Endothelial cell of umbilical vein (primary cell): ENCODE measurements around the gene GRB2. TPM values are rescaled to one million over a fixed set of nuclear protein-coding genes. Genes with fewer than 3 reads are reported as not detected.

Experiments
- BruUV-seq: library from RNA; stranded (reverse); fragments of 400-500 nt; replicated peaks from 2 replicates; lab custom pipeline; 2021; lab: Mats Ljungman, UMichigan
- CTCF ChIA-PET: fragments of 300-600, 350-600 bp; sonication (Branson Sonifier 250); formaldehyde crosslinking; loops from one replicate; lab custom pipeline; 2021; ENCODE audit warnings: antibody characterized with exemption, inconsistent platforms; lab: Charles Lee
- POLR2A ChIA-PET: fragments of 300-600, 350-600 bp; sonication (Branson Sonifier 250); formaldehyde crosslinking; loops from one replicate; lab custom pipeline; 2021; ENCODE audit warnings: antibody characterized with exemption, inconsistent platforms; lab: Charles Lee
- DNase-seq: peaks from one replicate; pipeline ENCODE4 v3.0.0-alpha.2; 2011; ENCODE audit warnings: low read depth, low spot score
- FAIRE-seq: peaks from 2 replicates; lab custom pipeline; 2011; peaks lifted over from hg19 to GRCh38; lab: Jason Lieb, UNC
- H2AFZ ChIP-seq: 2 replicates; pipeline ENCODE4 v1.6.0; 2012; ENCODE audit warnings: low read depth, low read length, control low read depth, inconsistent platforms
- H3K27ac ChIP-seq: 2 replicates; pipeline ENCODE4 v1.5.1; 2011; ENCODE audit warnings: low read depth, mild to moderate bottlenecking, control low read depth, low read length, moderate library complexity; ENCODE audit not compliant: insufficient read depth
- H3K27me3 ChIP-seq, 2 experiments: 2 replicates each; pipeline versions ENCODE4 v1.6.0 to v1.6.1; 2011; ENCODE audit warnings: low read length in 2 of 2, mixed read lengths in 1 of 2; ENCODE audit not compliant: control insufficient read depth in 2 of 2, insufficient read depth in 2 of 2
- H3K36me3 ChIP-seq, 2 experiments: 2 replicates in 1 of 2; 3 replicates in 1 of 2; pipeline ENCODE4 v1.5.1; 2011; ENCODE audit warnings: low read length in 2 of 2, mild to moderate bottlenecking in 1 of 2, moderate library complexity in 1 of 2; ENCODE audit not compliant: control insufficient read depth in 2 of 2, insufficient read depth in 2 of 2; ENCODE audit errors: extremely low read depth in 1 of 2
- H3K4me1 ChIP-seq: 3 replicates; pipeline ENCODE4 v1.5.1; 2011; ENCODE audit warnings: mild to moderate bottlenecking, low read length; ENCODE audit not compliant: control insufficient read depth, insufficient read depth; ENCODE audit errors: extremely low read depth
- H3K4me2 ChIP-seq: 2 replicates; pipeline ENCODE4 v1.6.1; 2011; ENCODE audit warnings: low read length, control low read depth, mixed read lengths; ENCODE audit not compliant: insufficient read depth
- H3K4me3 ChIP-seq, 3 experiments: fragments of 200-600 bp in 1 of 3; sonication (generic), shearing (Covaris generic) in 1 of 3; replicated peaks in 1 of 3; 2 replicates each; pipeline ENCODE4 v1.5.1; 2011 to 2016; ENCODE audit warnings: control low read depth in 3 of 3, low read length in 3 of 3, mild to moderate bottlenecking in 2 of 3, inconsistent platforms in 1 of 3, low read depth in 1 of 3, moderate library complexity in 1 of 3; ENCODE audit not compliant: insufficient read depth in 1 of 3
- H3K79me2 ChIP-seq: 2 replicates; pipeline ENCODE4 v1.6.0; 2012; ENCODE audit warnings: low read length, inconsistent platforms; ENCODE audit not compliant: control insufficient read depth, insufficient read depth
- H3K9ac ChIP-seq: replicated peaks from 2 replicates; pipeline ENCODE3; 2011; ENCODE audit warnings: low read length, control low read depth; ENCODE audit not compliant: insufficient read depth; ENCODE audit errors: extremely low read depth
- H3K9me1 ChIP-seq: replicated peaks from 3 replicates; pipeline ENCODE4 v1.6.0; 2011; ENCODE audit warnings: mild to moderate bottlenecking, low read length; ENCODE audit not compliant: control insufficient read depth, insufficient read depth; ENCODE audit errors: extremely low read depth
- H3K9me3 ChIP-seq: replicated peaks from 2 replicates; pipeline ENCODE4 v1.5.1; 2012; ENCODE audit warnings: low read length, inconsistent platforms; ENCODE audit not compliant: control insufficient read depth, insufficient read depth
- H4K20me1 ChIP-seq: replicated peaks from 2 replicates; pipeline ENCODE3; 2011; ENCODE audit warnings: mild to moderate bottlenecking, low read length; ENCODE audit not compliant: control insufficient read depth, insufficient read depth; ENCODE audit errors: extremely low read depth
- EZH2 ChIP-seq: IDR thresholded peaks from 2 replicates; pipeline ENCODE4 v1.6.1; 2012; ENCODE audit warnings: borderline replicate concordance, low read depth, mild to moderate bottlenecking, moderate library complexity, low read length, inconsistent platforms; ENCODE audit not compliant: severe bottlenecking
- FOS ChIP-seq: IDR thresholded peaks from 2 replicates; pipeline ENCODE4 v1.6.1; 2011; ENCODE audit warnings: mild to moderate bottlenecking, low read length, moderate library complexity, borderline replicate concordance; ENCODE audit not compliant: insufficient read depth
- GATA2 ChIP-seq: IDR thresholded peaks from 2 replicates; pipeline ENCODE4 v1.7.0; 2011; ENCODE audit warnings: low read depth, mild to moderate bottlenecking, moderate library complexity, mixed read lengths, low read length; ENCODE audit not compliant: insufficient read length, insufficient read depth
- MYC ChIP-seq: IDR thresholded peaks from one replicate; pipeline ENCODE4 v1.6.1; 2011; ENCODE audit warnings: mild to moderate bottlenecking, low read depth, low read length
- POLR2A ChIP-seq: IDR thresholded peaks from 2 replicates; pipeline ENCODE4 v1.6.1; 2012; ENCODE audit warnings: low read depth, mild to moderate bottlenecking, control low read depth, low read length
- POLR2AphosphoS5 ChIP-seq: IDR thresholded peaks from 2 replicates; pipeline ENCODE4 v1.6.1; 2012; ENCODE audit warnings: low read depth, mild to moderate bottlenecking, control low read depth, low read length, moderate library complexity; ENCODE audit not compliant: insufficient read depth
- dilution Hi-C: fragments of 300-500 bp; cut with MboI; formaldehyde crosslinking; loops from one replicate; pipeline ENCODE4 v1.15.0; 2019; ENCODE audit warnings: low sequenced_read_pairs; ENCODE audit not compliant: extremely low pct_ligation_motif_present
- intact Hi-C: fragments of 100-400 bp; cut with micrococcal nuclease; formaldehyde crosslinking; loops from one replicate; pipeline ENCODE4 v1.10.0; 2022
- polyA plus RNA-seq, 4 experiments: library from polyadenylated mRNA; depleted of rRNA in 3 of 4; stranded (reverse) in 3 of 4; unstranded in 1 of 4; fragments of >200 nt; gene quantifications; 2 replicates each; pipeline versions ENCODE4 v1.2.1 to v1.2.3, GENCODE V29; 2011 to 2012; ENCODE audit warnings: missing spikeins in 1 of 4
- total RNA-seq: library from RNA; stranded (reverse); gene quantifications from 2 replicates; pipeline ENCODE4 v1.2.3, GENCODE V29; 2021
- TF ChIP-seq, protein P1 (sequence below): IDR thresholded peaks from 2 replicates; pipeline ENCODE4 v1.6.1; 2011; ENCODE audit not compliant: insufficient read depth, insufficient read length
- TF ChIP-seq, protein P2 (sequence below), 2 donors: IDR thresholded peaks; 1 replicate in 1 of 2; 2 replicates in 1 of 2; pipeline ENCODE4 v1.5.1; 2011; ENCODE audit warnings: low read length in 2 of 2, mild to moderate bottlenecking in 2 of 2, moderate library complexity in 2 of 2, control low read depth in 1 of 2, inconsistent platforms in 1 of 2, low read depth in 1 of 2; ENCODE audit not compliant: insufficient read depth in 1 of 2; ENCODE audit errors: extremely low read depth in 1 of 2

GRB2 gene
- total and polyA plus RNA-seq, 2 donors (not counting 3 experiments of a cell fraction or from before 2014, with no cell fraction given) = 51.5 to 93.9 TPM

DNA sequence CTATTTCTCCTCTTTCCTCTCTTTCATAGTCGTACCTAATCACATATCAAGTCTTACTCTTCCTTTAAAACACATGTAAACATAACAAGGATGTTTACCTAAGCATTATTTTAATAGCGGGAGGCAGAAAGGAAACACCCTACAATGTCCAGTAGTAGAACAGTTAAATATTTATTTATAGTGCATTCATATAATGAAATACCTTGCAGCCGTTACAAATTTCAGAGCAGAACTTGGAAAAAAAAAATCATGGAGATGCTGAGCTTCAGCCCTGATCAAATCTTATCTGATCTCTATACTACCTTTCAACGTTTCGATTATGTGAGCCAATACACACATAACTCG, 39.6 kb downstream of the GRB2 start:
- Histone ChIP-seq H2AFZ (no peak overlapping the region), H4K20me1 (peaks cover 9% of the 10 kb centered on the region), H3K9me1 (no peaks in the 10 kb centered on the region), H3K27me3 (no peaks in the 10 kb centered on the region), H3K4me3 (no peak overlapping the region), H3K9me3 (no peaks in the 10 kb centered on the region), H3K27ac (no peak overlapping the region), H3K79me2 (peaks cover 91% of the 10 kb centered on the region), H3K4me1 (peaks cover 16% of the 10 kb centered on the region), H3K36me3 (no peaks in the 10 kb centered on the region), H3K4me2 (peak overlapping the region; percentile 15), H3K9ac (no peak overlapping the region)
- intact Hi-C loops (no loop called here), dilution Hi-C loops (no loop called here)
- ChIA-PET CTCF (interaction anchor here (1.3 to 1.6 kb wide), 5 partner anchors 15 to 43 kb away, joined by 3 to 5 read pairs (median 3); no protein-coding TSS in a partner anchor), POLR2A (no interaction called here)
- peak; percentile 20 for DNase-seq
- no peak for TF ChIP-seq MYC
- no peak for TF ChIP-seq FOS
- TF ChIP-seq EZH2 = no peak
- TF ChIP-seq, protein P1, sequence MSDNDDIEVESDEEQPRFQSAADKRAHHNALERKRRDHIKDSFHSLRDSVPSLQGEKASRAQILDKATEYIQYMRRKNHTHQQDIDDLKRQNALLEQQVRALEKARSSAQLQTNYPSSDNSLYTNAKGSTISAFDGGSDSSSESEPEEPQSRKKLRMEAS = no peak
- no peak for FAIRE-seq
- no TSS peak for BruUV-seq

DNA sequence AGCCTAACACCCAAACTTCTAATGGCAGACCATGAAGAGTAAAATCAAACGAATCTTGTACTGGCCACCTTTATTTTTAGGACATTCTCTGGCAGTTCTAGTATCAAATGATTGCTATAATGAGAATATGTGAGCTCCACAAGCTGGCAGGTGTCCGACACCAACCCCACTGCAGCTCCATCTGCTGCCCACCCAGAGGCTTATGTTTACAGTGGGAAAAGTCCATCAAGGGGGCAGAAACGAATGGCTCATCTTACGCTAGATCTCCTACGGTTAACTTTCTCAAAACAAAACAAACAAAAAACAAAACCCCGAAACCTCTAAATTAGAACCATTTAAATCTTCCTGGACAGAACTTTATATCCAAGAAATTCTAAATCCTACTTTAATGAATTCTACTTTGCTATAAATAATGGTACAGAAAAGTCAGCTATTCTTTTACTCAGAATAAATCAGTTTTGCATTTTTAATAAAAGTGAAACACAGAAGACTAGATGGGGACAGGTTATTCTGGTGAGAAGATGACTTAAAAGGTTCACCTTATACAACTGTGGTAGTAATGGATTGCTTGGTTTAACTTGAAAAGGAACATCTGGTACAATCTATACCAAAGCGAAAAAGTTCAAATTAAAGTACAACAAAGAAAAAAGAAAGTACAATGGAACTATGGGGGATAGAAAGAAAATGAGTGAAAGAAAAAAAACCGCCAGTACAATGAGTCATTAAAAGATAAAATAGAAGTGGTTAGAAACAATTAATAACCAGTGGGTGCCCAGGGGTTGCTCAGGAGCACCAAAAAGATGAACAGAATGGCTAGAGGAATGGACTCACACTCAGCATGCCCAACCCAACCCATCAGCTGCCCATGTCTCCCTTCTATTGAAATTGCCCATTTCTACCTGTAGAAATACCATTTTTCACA, 40.2 kb downstream of the GRB2 start:
- H3K36me3 ChIP-seq = no peaks in the 10 kb centered on the region
- H2AFZ ChIP-seq = no peak overlapping the region
- no TSS peak for BruUV-seq
- H3K9me1 ChIP-seq = no peaks in the 10 kb centered on the region
- H3K79me2 ChIP-seq = peaks cover 91% of the 10 kb centered on the region
- dilution Hi-C loops = no loop called here
- peaks cover 16% of the 10 kb centered on the region for H3K4me1 ChIP-seq
- intact Hi-C loops = no loop called here
- no peak overlapping the region for H3K27ac ChIP-seq
- no peak overlapping the region for H3K4me3 ChIP-seq
- H3K9ac ChIP-seq = no peak overlapping the region
- ChIA-PET POLR2A (no interaction called here), CTCF (interaction anchor here (0.6 to 2.5 kb wide), 7 partner anchors 10 to 42 kb away, joined by 3 to 6 read pairs (median 4); no protein-coding TSS in a partner anchor)
- peak overlapping the region; percentile 15 for H3K4me2 ChIP-seq
- FAIRE-seq = no peak
- no peaks in the 10 kb centered on the region for H3K9me3 ChIP-seq
- TF ChIP-seq, protein P2, sequence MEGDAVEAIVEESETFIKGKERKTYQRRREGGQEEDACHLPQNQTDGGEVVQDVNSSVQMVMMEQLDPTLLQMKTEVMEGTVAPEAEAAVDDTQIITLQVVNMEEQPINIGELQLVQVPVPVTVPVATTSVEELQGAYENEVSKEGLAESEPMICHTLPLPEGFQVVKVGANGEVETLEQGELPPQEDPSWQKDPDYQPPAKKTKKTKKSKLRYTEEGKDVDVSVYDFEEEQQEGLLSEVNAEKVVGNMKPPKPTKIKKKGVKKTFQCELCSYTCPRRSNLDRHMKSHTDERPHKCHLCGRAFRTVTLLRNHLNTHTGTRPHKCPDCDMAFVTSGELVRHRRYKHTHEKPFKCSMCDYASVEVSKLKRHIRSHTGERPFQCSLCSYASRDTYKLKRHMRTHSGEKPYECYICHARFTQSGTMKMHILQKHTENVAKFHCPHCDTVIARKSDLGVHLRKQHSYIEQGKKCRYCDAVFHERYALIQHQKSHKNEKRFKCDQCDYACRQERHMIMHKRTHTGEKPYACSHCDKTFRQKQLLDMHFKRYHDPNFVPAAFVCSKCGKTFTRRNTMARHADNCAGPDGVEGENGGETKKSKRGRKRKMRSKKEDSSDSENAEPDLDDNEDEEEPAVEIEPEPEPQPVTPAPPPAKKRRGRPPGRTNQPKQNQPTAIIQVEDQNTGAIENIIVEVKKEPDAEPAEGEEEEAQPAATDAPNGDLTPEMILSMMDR (IDR thresholded peaks at IDR 0.05; ENCODE audit: extremely low read depth in 1 of 2, insufficient read depth in 1 of 2, low read depth in 1 of 2, low read length in 2 of 2) = no peak
- TF ChIP-seq GATA2 (no peak), POLR2A (no peak), POLR2AphosphoS5 (no peak), MYC (no peak), EZH2 (no peak)
- TF ChIP-seq, protein P1 = no peak
- no peaks in the 10 kb centered on the region for H3K27me3 ChIP-seq
- no peak for DNase-seq
- H4K20me1 ChIP-seq = peaks cover 9% of the 10 kb centered on the region
